ENCODE results near the gene ACVR2B.

Gene ACVR2B

DNA sequence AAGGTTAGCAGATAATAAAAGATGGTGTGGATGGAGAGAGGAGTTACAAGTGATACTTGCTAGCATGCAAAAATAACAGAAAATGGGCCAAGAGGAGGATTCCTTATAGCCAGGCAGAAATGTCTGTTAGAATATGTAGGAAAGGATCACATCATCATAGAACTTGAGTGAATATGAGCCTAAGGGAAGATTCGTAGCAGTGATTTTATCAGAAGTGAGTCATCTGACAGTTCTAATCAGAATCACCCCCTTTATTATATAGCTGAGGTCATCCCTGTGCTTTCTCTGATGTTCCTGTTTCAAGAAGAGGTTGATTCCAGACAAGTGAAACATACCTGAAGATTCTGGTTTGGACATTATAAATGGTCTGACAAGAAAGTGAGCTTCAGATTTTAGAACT is 65.3 kb downstream of the ACVR2B start:
- Histone ChIP-seq H4K8ac (ENCODE audit: low read depth, low read length) (no peak overlapping the region), H3K4me1 (ENCODE audit: control insufficient read depth, low read depth, low read length) (no peaks in the 10 kb centered on the region), H2AK5ac (ENCODE audit: low read length) (no peak overlapping the region), H2BK5ac (ENCODE audit: low read length) (no peak overlapping the region), H4K5ac (ENCODE audit: low read length) (no peak overlapping the region), H3K4ac (ENCODE audit: low read depth, low read length) (no peak overlapping the region), H3K23ac (ENCODE audit: low read length) (no peak overlapping the region), H3K79me2 (ENCODE audit: control insufficient read depth, insufficient read depth, low read length) (no peaks in the 10 kb centered on the region), H3K4me3 (ENCODE audit: low read length) (no peak overlapping the region), H2BK15ac (replicated peaks; ENCODE audit: low read depth) (no peak overlapping the region), H3K56ac (ENCODE audit: low read length) (no peak overlapping the region), H2BK120ac (ENCODE audit: low read depth, low read length) (no peak overlapping the region), H3K36me3 (ENCODE audit: control insufficient read depth, insufficient read depth, low read length) (no peaks in the 10 kb centered on the region), H3K4me2 (ENCODE audit: low read length) (no peak overlapping the region), H3K27me3 (ENCODE audit: insufficient read depth, low read length, poor library complexity) (no peaks in the 10 kb centered on the region), H3K79me1 (ENCODE audit: low read length) (no peaks in the 10 kb centered on the region), H3K9ac (ENCODE audit: low read length) (no peak overlapping the region), H3K27ac (ENCODE audit: low read depth, low read length) (no peak overlapping the region), H3K18ac (ENCODE audit: low read length) (no peak overlapping the region)
- no peak for DNase-seq
- no CpG with 5 or more reads among the region's 1 CpG for WGBS (ENCODE audit: extremely low coverage, insufficient coverage, low lambda C conversion rate)

DNA sequence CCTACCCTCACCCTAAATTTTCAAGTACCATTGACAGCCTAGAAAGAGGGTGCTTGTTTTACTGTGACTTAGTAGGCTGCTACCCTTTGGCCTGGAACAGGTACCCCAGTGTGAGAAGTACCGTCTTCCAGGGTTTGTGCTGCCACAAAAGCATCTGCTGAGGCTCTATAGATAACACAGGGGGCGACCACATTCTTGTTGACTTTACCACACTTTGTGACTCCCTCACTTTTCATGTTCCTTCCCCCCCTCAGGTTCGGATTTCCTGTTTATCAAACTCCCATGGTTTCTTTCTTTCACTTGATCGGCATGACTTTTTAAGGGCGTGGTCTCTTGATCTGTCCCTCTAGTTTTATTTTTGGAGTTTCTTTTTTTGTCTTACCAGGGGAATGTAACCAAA is 66.0 kb downstream of the ACVR2B start:
- Histone ChIP-seq H4K8ac (ENCODE audit: low read depth, low read length) (no peak overlapping the region), H3K4me1 (ENCODE audit: control insufficient read depth, low read depth, low read length) (no peaks in the 10 kb centered on the region), H3K27me3 (ENCODE audit: insufficient read depth, low read length, poor library complexity) (no peaks in the 10 kb centered on the region), H3K79me1 (ENCODE audit: low read length) (no peaks in the 10 kb centered on the region), H3K23ac (ENCODE audit: low read length) (no peak overlapping the region), H3K36me3 (ENCODE audit: control insufficient read depth, insufficient read depth, low read length) (no peaks in the 10 kb centered on the region), H3K27ac (ENCODE audit: low read depth, low read length) (no peak overlapping the region), H3K9ac (ENCODE audit: low read length) (no peak overlapping the region), H2AK5ac (ENCODE audit: low read length) (no peak overlapping the region), H4K5ac (ENCODE audit: low read length) (no peak overlapping the region), H2BK15ac (replicated peaks; ENCODE audit: low read depth) (no peak overlapping the region), H2BK120ac (ENCODE audit: low read depth, low read length) (no peak overlapping the region), H3K4me2 (ENCODE audit: low read length) (no peak overlapping the region), H3K4me3 (ENCODE audit: low read length) (no peak overlapping the region), H3K79me2 (ENCODE audit: control insufficient read depth, insufficient read depth, low read length) (no peaks in the 10 kb centered on the region), H3K56ac (ENCODE audit: low read length) (no peak overlapping the region), H2BK5ac (ENCODE audit: low read length) (no peak overlapping the region), H3K4ac (ENCODE audit: low read depth, low read length) (no peak overlapping the region), H3K18ac (ENCODE audit: low read length) (no peak overlapping the region)
- no CpG with 5 or more reads among the region's 5 CpGs for WGBS (ENCODE audit: extremely low coverage, insufficient coverage, low lambda C conversion rate)
- DNase-seq: peak; percentile 23

DNA sequence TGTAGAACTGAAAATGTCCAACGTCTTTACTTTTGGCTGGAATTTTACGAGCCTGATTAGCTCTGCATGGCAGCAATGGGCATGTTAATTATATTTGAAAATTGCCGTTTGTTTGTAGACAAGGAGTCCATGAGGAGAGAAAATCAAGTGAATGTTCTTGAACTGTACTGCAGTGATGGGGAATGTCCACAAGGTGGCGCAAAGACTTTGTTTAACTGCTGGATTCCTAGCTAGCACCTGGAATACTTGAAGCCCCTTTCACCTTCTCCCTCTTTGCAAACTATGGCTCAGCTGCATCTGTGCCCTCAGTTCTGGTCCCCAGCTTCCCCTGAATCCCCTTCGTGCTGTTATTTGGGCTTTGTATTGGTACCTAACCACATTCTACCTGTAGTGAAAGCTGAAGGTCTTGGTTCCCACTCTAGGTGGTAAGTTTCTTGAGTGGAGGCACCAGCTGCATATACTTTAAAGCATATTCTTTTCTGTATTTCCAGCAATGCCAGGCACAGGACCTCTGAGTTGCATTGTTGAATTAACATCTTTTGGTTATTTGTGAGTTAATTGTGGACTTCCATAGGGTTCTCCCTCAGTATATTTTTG is 67.8 kb downstream of the ACVR2B start:
- Histone ChIP-seq H3K4me3 (ENCODE audit: low read length) (no peak overlapping the region), H2BK120ac (ENCODE audit: low read depth, low read length) (no peak overlapping the region), H3K79me1 (ENCODE audit: low read length) (no peaks in the 10 kb centered on the region), H3K79me2 (ENCODE audit: control insufficient read depth, insufficient read depth, low read length) (no peaks in the 10 kb centered on the region), H3K27me3 (ENCODE audit: insufficient read depth, low read length, poor library complexity) (no peaks in the 10 kb centered on the region), H3K27ac (ENCODE audit: low read depth, low read length) (no peak overlapping the region), H2AK5ac (ENCODE audit: low read length) (no peak overlapping the region), H3K4me1 (ENCODE audit: control insufficient read depth, low read depth, low read length) (no peaks in the 10 kb centered on the region), H3K9ac (ENCODE audit: low read length) (no peak overlapping the region), H4K5ac (ENCODE audit: low read length) (no peak overlapping the region), H3K4ac (ENCODE audit: low read depth, low read length) (no peak overlapping the region), H3K18ac (ENCODE audit: low read length) (no peak overlapping the region), H3K56ac (ENCODE audit: low read length) (no peak overlapping the region), H2BK5ac (ENCODE audit: low read length) (no peak overlapping the region), H2BK15ac (replicated peaks; ENCODE audit: low read depth) (no peak overlapping the region), H4K8ac (ENCODE audit: low read depth, low read length) (no peak overlapping the region), H3K4me2 (ENCODE audit: low read length) (no peak overlapping the region), H3K23ac (ENCODE audit: low read length) (no peak overlapping the region), H3K36me3 (ENCODE audit: control insufficient read depth, insufficient read depth, low read length) (no peaks in the 10 kb centered on the region)
- peak; percentile 84 for DNase-seq
- WGBS (ENCODE audit: extremely low coverage, insufficient coverage, low lambda C conversion rate): no CpG with 5 or more reads among the region's 5 CpGs

DNA sequence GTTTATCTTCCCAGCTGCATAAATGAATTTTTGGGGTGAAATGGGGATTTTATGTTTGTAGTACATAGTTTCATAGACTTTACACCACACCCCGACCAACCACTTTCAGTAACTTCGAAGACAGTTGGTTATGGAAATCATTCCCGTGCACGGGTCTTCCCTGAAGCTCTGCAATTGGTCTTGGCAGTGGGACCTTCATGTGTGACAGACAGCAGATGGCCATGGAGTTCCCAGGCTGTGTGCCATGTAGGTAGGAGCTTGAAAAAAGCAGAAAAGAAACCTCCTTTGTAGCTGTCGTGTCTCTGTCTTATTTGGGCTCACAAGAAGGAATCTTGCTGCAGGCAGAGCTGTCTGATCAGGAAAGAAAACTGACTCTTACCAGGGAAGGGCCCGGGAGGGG is 68.3 kb downstream of the ACVR2B start:
- no peak overlapping the region for H3K4me2 ChIP-seq (ENCODE audit: low read length)
- no peak for DNase-seq
- H2BK120ac ChIP-seq (ENCODE audit: low read depth, low read length): no peak overlapping the region
- no peak overlapping the region for H2BK15ac ChIP-seq (replicated peaks; ENCODE audit: low read depth)
- no peak overlapping the region for H3K4me3 ChIP-seq (ENCODE audit: low read length)
- H3K4me1 ChIP-seq (ENCODE audit: control insufficient read depth, low read depth, low read length): no peaks in the 10 kb centered on the region
- H3K79me2 ChIP-seq (ENCODE audit: control insufficient read depth, insufficient read depth, low read length): no peaks in the 10 kb centered on the region
- H4K8ac ChIP-seq (ENCODE audit: low read depth, low read length): no peak overlapping the region
- no peak overlapping the region for H3K27ac ChIP-seq (ENCODE audit: low read depth, low read length)
- no peaks in the 10 kb centered on the region for H3K79me1 ChIP-seq (ENCODE audit: low read length)
- H3K18ac ChIP-seq (ENCODE audit: low read length): no peak overlapping the region
- no peaks in the 10 kb centered on the region for H3K36me3 ChIP-seq (ENCODE audit: control insufficient read depth, insufficient read depth, low read length)
- no peak overlapping the region for H4K5ac ChIP-seq (ENCODE audit: low read length)
- no peak overlapping the region for H3K23ac ChIP-seq (ENCODE audit: low read length)
- no peak overlapping the region for H2BK5ac ChIP-seq (ENCODE audit: low read length)
- H3K9ac ChIP-seq (ENCODE audit: low read length): no peak overlapping the region
- no peak overlapping the region for H3K56ac ChIP-seq (ENCODE audit: low read length)
- WGBS (ENCODE audit: extremely low coverage, insufficient coverage, low lambda C conversion rate): no CpG with 5 or more reads among the region's 6 CpGs
- H3K27me3 ChIP-seq (ENCODE audit: insufficient read depth, low read length, poor library complexity): no peaks in the 10 kb centered on the region
- no peak overlapping the region for H3K4ac ChIP-seq (ENCODE audit: low read depth, low read length)
- H2AK5ac ChIP-seq (ENCODE audit: low read length): no peak overlapping the region

DNA sequence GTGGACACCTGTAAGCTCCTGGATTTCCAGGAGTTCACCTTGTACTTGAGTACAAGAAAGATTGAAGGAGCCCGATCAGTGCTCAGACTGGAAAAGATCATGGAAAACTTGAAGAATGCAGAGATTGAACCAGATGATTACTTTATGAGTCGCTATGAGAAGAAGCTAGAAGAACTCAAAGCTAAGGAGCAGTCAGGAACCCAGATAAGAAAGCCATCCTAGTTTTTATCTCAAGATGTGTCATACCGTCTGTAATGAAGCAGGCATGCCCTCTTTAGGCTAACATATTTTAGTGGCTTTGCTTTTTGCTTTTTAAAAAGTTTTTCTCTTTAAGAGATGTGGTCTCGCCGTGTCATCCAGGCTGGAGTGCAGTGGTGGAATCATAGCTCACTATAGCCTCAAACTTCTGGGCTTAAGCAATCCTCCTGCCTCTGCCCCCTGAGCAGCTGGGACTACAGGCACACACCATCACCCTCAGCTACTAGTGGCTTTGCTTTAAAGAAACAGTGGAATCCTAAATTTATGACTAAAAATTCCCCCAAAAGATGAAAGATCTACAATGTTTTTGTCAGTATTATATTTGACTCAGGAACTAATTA is 70.5 kb downstream of the ACVR2B start:
- no peak overlapping the region for H4K8ac ChIP-seq (ENCODE audit: low read depth, low read length)
- no peak overlapping the region for H3K4me2 ChIP-seq (ENCODE audit: low read length)
- no peak overlapping the region for H3K18ac ChIP-seq (ENCODE audit: low read length)
- H3K79me2 ChIP-seq (ENCODE audit: control insufficient read depth, insufficient read depth, low read length): no peaks in the 10 kb centered on the region
- H3K23ac ChIP-seq (ENCODE audit: low read length): no peak overlapping the region
- no peak overlapping the region for H3K27ac ChIP-seq (ENCODE audit: low read depth, low read length)
- DNase-seq: no peak
- WGBS (ENCODE audit: extremely low coverage, insufficient coverage, low lambda C conversion rate): no CpG with 5 or more reads among the region's 5 CpGs
- H2BK120ac ChIP-seq (ENCODE audit: low read depth, low read length): no peak overlapping the region
- H2BK5ac ChIP-seq (ENCODE audit: low read length): no peak overlapping the region
- no peak overlapping the region for H2BK15ac ChIP-seq (replicated peaks; ENCODE audit: low read depth)
- H4K5ac ChIP-seq (ENCODE audit: low read length): no peak overlapping the region
- H2AK5ac ChIP-seq (ENCODE audit: low read length): no peak overlapping the region
- H3K79me1 ChIP-seq (ENCODE audit: low read length): no peaks in the 10 kb centered on the region
- no peaks in the 10 kb centered on the region for H3K27me3 ChIP-seq (ENCODE audit: insufficient read depth, low read length, poor library complexity)
- H3K4me1 ChIP-seq (ENCODE audit: control insufficient read depth, low read depth, low read length): no peaks in the 10 kb centered on the region
- H3K9ac ChIP-seq (ENCODE audit: low read length): no peak overlapping the region
- no peak overlapping the region for H3K4ac ChIP-seq (ENCODE audit: low read depth, low read length)
- H3K4me3 ChIP-seq (ENCODE audit: low read length): no peak overlapping the region
- H3K36me3 ChIP-seq (ENCODE audit: control insufficient read depth, insufficient read depth, low read length): no peaks in the 10 kb centered on the region
- H3K56ac ChIP-seq (ENCODE audit: low read length): no peak overlapping the region

DNA sequence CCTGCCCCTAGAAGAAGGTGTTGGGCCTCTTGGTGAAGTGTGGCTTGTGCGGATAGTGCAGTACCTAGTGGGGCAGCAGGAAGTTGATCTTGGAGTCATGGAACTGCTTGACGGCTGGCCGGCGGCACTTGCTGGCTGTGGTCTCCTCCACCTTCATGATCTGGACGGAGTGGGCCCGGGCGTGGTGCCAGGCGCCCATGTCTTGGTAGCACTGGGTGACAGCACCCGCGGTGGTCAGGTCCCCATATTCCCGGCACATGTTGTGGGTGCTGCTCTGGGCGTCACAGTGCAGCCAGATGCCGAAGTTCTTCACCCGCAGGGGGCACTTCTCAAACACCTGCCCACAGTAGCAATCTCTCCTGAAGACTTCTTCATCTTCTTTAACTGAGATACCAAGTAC is 73.1 kb downstream of the ACVR2B start:
- Histone ChIP-seq H3K27ac (ENCODE audit: low read depth, low read length) (no peak overlapping the region), H2BK5ac (ENCODE audit: low read length) (no peak overlapping the region), H2BK120ac (ENCODE audit: low read depth, low read length) (no peak overlapping the region), H3K36me3 (ENCODE audit: control insufficient read depth, insufficient read depth, low read length) (peaks cover 2% of the 10 kb centered on the region), H2BK15ac (replicated peaks; ENCODE audit: low read depth) (no peak overlapping the region), H3K23ac (ENCODE audit: low read length) (no peak overlapping the region), H3K9ac (ENCODE audit: low read length) (no peak overlapping the region), H3K79me1 (ENCODE audit: low read length) (no peaks in the 10 kb centered on the region), H3K79me2 (ENCODE audit: control insufficient read depth, insufficient read depth, low read length) (no peaks in the 10 kb centered on the region), H3K4ac (ENCODE audit: low read depth, low read length) (no peak overlapping the region), H3K56ac (ENCODE audit: low read length) (no peak overlapping the region), H3K4me1 (ENCODE audit: control insufficient read depth, low read depth, low read length) (no peaks in the 10 kb centered on the region), H4K8ac (ENCODE audit: low read depth, low read length) (no peak overlapping the region), H3K18ac (ENCODE audit: low read length) (no peak overlapping the region), H4K5ac (ENCODE audit: low read length) (no peak overlapping the region), H3K4me2 (ENCODE audit: low read length) (no peak overlapping the region), H2AK5ac (ENCODE audit: low read length) (no peak overlapping the region), H3K27me3 (ENCODE audit: insufficient read depth, low read length, poor library complexity) (no peaks in the 10 kb centered on the region), H3K4me3 (ENCODE audit: low read length) (no peak overlapping the region)
- DNase-seq: no peak
- no CpG with 5 or more reads among the region's 14 CpGs for WGBS (ENCODE audit: extremely low coverage, insufficient coverage, low lambda C conversion rate)
